Naive B cell (primary cell): Measurements from ENCODE around the gene ZDHHC7. TPM values are rescaled to one million over a fixed set of nuclear protein-coding genes. Genes with fewer than 3 reads are reported as not detected.
"Not testable (repeated sequence)": the region's sequence is repeated elsewhere in the genome, so short reads cannot be mapped to it uniquely, and the experiment has no call there.

Experiments used
- ATAC-seq, 2 donors: fragments of 150-1000 bp; cut with Tn5 transposase; 2 replicates each; pipeline ENCODE4 v1.10.0; 2021; ENCODE audit warnings: low read depth in 2 of 2, mild to moderate bottlenecking in 2 of 2, moderate library complexity in 2 of 2
- DNase-seq: peaks from one replicate; pipeline ENCODE4 v3.0.0; 2022
- H3K27ac Mint-ChIP-seq, 6 donors: one replicate each; pipeline ENCODE4 v1.8.0; 2020 to 2022; ENCODE audit warnings: mild to moderate bottlenecking in 6 of 6, mixed read lengths in 6 of 6, moderate library complexity in 5 of 6, inconsistent platforms in 2 of 6
- H3K27me3 Mint-ChIP-seq, 3 donors: one replicate each; pipeline ENCODE4 v1.8.0; 2021 to 2022; ENCODE audit warnings: mixed read lengths in 3 of 3, mild to moderate bottlenecking in 1 of 3
- H3K36me3 Mint-ChIP-seq, 2 donors: one replicate each; pipeline ENCODE4 v1.8.0; 2020 to 2022; ENCODE audit warnings: mixed read lengths in 2 of 2, inconsistent platforms in 1 of 2, mild to moderate bottlenecking in 1 of 2
- H3K4me1 Mint-ChIP-seq, 3 donors: one replicate each; pipeline ENCODE4 v1.8.0; 2020 to 2022; ENCODE audit warnings: mixed read lengths in 3 of 3, inconsistent platforms in 1 of 3, mild to moderate bottlenecking in 1 of 3, moderate library complexity in 1 of 3
- H3K4me3 Mint-ChIP-seq, 8 donors: one replicate each; pipeline ENCODE4 v1.8.0; 2020 to 2022; ENCODE audit warnings: mild to moderate bottlenecking in 8 of 8, mixed read lengths in 8 of 8, moderate library complexity in 8 of 8, inconsistent platforms in 2 of 8
- H3K9me3 Mint-ChIP-seq, 7 donors: one replicate each; pipeline ENCODE4 v1.8.0; 2020 to 2022; ENCODE audit warnings: mixed read lengths in 7 of 7, mild to moderate bottlenecking in 5 of 7, inconsistent platforms in 2 of 7, moderate library complexity in 1 of 7
- polyA plus RNA-seq, 6 donors: library from polyadenylated mRNA; unstranded; fragments of 300-500 nt; fragmentation: Illumina TruSeq; gene quantifications; one replicate each; pipeline ENCODE4 v1.2.3, GENCODE V29; 2021; ENCODE audit warnings: low read depth in 6 of 6

Gene ZDHHC7
- polyA plus RNA-seq, 6 donors from 2014 or later = 29.5 to 41.4 (median 38.2) TPM

DNA sequence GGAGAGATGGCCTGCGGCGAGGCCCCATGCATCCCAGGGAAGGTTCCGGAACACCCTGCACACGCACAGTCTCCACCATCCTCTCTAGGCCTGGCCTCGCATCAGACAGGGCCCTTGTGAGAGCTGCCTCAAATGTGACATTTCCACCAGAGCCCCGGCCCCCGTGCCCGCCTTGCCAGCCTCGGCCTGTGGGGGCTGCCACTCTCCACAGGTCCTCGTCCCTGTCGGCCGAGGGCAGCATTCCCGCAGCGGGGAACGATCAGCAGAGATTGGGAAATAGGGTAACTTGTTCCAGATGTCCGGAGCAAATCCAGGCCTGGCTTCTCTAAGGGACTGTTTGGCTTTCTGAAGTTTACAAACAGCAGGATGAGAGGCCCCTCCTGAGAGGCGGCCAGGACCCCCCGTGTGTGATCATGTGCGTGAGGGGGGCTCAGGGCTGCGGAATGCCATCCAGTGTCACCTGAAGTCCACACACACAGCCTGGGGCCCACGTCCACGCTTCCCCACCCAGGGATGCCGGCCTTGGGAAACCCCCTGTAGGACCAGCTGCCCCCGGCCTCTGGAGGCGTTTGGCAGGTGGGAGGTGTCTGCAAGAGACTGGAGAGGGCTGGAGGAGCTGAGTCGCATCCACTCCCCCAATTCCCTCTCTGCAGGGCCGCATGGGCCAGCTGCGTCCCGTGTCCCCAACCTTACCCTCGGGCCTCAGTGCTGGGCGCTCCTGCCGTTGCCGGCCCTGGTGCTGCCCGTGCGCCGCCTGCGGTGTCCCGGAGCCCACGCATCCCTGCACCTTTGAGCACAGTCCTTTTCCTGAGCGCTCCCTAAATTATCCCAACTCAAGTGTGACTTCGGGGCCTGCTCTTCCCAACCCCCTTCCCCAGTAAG is 70.4 kb downstream of the ZDHHC7 start:
- ATAC-seq = no peak
- Mint-ChIP-seq H3K9me3 (peaks cover 0 to 5% (median 2%) of the 10 kb centered on the region in 7 donors), H3K36me3 (no peaks in the 10 kb centered on the region), H3K4me1 (no peaks in the 10 kb centered on the region), H3K27ac (no peak overlapping the region), H3K4me3 (no peak overlapping the region), H3K27me3 (peaks cover 7 to 15% (median 10%) of the 10 kb centered on the region in 3 donors)
- DNase-seq = no peak

DNA sequence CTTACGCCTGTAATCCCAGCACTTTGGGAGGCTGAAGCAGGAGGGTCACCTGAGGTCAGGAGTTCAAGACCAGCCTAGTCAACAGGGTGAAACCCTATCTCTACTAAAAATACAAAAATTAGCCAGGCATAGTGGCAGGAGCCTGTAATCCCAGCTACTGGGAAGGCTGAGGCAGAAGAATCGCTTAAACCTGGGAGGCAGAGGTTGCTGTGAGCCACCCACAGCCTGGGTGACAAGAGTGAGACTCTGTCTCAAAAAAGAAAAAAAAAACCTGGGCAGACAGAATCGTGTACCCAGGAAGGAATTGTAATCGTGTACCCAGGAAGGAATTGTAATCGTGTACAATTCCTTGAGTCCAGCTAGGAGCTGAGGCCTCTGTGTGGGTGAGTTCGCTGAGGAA is 72.7 kb downstream of the ZDHHC7 start:
- peaks cover 7 to 15% (median 10%) of the 10 kb centered on the region in 3 donors for H3K27me3 Mint-ChIP-seq
- H3K4me1 Mint-ChIP-seq, ATAC-seq, H3K36me3 Mint-ChIP-seq, H3K9me3 Mint-ChIP-seq, DNase-seq, H3K4me3 Mint-ChIP-seq, H3K27ac Mint-ChIP-seq: not testable (repeated sequence)

DNA sequence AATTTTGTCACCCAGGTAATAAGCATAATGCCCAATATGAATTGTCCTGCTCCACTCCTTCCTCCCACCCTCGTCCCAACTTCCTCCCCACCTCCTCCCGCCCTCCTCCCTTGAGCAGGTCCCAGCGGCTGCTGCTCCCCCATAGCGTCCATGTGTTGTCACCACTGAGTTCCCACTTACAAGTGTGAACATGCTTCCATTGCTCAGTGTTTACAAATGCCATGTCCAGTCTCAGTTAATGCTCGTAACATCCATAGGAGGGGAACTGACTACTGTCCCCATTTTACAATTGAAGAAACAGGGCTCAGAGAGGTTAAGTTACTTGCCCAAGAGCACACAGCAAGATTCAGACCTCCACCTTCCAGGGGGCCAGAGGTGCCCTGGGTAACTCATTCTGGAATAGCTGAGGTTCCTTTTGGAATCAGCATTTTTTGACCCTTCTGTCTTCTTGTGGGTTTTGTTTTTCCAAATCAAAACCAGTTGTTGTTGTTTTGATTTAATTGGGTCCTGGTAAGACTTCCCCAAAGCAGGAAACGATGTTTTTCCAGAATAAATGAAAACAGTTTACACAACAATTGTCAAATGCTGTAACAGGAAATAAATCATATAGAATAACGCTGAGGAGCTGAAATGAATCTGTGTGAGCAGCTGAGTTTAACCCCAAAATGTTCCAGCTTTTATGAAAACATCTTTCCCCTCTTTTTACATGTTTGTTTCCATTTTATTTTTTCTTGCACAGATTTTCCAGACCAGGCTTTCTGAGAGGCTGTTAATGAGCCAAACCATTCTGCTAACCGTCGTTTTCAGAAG is 73.9 kb downstream of the ZDHHC7 start:
- ATAC-seq (no peak), DNase-seq (no peak)
- H3K27me3 Mint-ChIP-seq = peaks cover 7 to 12% (median 9%) of the 10 kb centered on the region in 3 donors
- no peak overlapping the region for H3K27ac Mint-ChIP-seq
- peaks cover 0 to under 1% (median 0%) of the 10 kb centered on the region in 3 donors for H3K4me1 Mint-ChIP-seq
- no peaks in the 10 kb centered on the region for H3K9me3 Mint-ChIP-seq
- H3K36me3 Mint-ChIP-seq = no peaks in the 10 kb centered on the region
- H3K4me3 Mint-ChIP-seq = no peak overlapping the region

DNA sequence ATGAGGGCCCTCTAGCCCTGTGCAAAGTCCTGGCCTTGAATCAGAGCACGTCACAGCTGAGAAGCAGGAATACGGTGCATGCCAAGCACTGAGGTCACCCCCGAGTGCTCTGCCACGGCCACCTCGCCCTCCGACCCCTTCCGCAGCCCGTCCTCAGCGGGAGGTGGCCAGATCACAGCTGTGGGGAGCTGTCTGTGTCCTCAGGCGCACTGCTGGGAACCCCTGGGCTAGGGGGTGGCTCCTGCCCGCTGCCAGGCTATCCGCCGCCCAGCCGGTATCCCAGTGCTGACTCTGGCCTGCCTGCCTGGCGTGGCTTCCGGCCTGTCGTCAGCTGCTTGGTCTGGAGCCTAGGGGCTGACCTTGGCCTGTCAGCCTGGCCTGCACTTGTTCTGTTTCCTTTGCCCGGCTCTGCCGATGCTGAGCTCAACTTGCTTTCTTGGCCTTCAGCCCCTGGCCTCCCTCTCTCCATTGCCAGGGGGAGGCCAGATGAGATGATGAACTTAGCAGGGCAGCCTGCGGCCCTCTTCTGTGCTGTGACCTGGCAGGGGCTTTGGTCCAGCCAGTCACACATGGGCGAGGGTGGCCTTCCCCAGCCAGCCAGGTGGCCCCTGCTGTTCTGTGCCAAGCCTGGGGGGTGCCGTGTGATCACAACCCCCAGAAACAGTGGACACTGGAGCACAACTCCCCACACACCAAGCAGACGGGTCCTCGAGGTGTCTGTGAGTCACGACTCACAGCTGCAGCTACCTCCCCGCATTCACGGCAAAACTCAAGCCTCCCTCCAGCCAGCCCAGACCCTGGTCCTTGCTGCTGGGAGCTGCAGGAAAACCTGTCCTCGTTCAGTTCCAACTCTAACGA is 77.3 kb downstream of the ZDHHC7 start:
- Mint-ChIP-seq H3K9me3 (peaks cover 0 to 5% (median 0%) of the 10 kb centered on the region in 7 donors), H3K4me1 (peaks cover 3 to 10% (median 5%) of the 10 kb centered on the region in 3 donors), H3K4me3 (no peak overlapping the region), H3K36me3 (no peaks in the 10 kb centered on the region), H3K27ac (no peak overlapping the region), H3K27me3 (peaks cover 0 to 8% (median 7%) of the 10 kb centered on the region in 3 donors)
- ATAC-seq (no peak), DNase-seq (no peak)

DNA sequence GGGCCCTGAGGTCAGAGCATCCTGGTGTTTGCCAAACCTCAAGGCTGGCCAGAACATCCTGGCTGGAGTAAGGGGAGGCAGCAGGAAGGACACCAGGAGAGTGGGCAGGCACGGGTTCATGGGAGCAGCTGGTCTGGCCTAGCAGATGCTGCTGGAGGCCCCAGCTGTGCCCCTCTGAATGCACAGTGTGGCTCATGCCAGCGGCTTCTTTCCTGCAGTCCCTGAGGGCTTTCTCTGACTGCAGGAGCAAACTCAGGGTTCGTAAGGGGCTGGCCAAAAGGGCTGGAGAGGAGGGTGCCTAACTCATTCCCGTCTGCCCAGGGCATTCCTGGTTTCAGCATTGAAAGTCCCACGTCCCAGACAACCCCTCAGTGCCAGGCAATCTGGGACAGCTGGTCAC is 78.7 kb downstream of the ZDHHC7 start:
- Mint-ChIP-seq H3K4me1 (peaks cover 3 to 10% (median 5%) of the 10 kb centered on the region in 3 donors), H3K36me3 (no peaks in the 10 kb centered on the region), H3K4me3 (no peak overlapping the region), H3K9me3 (peaks cover 0 to 5% (median 0%) of the 10 kb centered on the region in 7 donors), H3K27ac (peak overlapping the region in 1 of 6 donors; percentile 54), H3K27me3 (peaks cover 0 to 8% (median 5%) of the 10 kb centered on the region in 3 donors)
- ATAC-seq (no peak), DNase-seq (no peak)

DNA sequence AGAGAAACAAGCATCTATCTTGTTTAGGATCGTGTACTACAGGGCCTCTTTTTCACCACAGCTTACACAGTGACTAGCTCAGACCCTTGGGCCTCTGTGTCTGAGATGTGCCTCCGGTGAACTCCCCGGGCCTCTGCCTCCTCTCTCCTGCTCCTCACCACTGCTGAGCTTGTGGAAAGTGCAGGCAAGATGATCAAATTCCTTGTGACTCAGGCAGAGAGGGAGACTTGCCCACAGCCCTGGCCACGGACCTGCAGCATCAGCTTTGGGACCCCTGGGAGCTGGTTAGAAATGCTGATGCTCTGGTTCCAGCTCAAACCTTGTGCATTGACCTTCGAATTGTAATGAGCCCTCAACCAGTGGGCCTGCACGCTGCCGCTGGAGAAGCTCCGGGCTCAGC is 79.8 kb downstream of the ZDHHC7 start:
- ATAC-seq = no peak
- Mint-ChIP-seq H3K4me1 (peaks cover 3 to 10% (median 5%) of the 10 kb centered on the region in 3 donors), H3K36me3 (no peaks in the 10 kb centered on the region), H3K9me3 (peaks cover 0 to 5% (median 0%) of the 10 kb centered on the region in 7 donors), H3K4me3 (no peak overlapping the region), H3K27me3 (peaks cover 0 to 8% (median 0%) of the 10 kb centered on the region in 3 donors), H3K27ac (peak overlapping the region in 1 of 6 donors; percentile 52)
- DNase-seq = no peak

DNA sequence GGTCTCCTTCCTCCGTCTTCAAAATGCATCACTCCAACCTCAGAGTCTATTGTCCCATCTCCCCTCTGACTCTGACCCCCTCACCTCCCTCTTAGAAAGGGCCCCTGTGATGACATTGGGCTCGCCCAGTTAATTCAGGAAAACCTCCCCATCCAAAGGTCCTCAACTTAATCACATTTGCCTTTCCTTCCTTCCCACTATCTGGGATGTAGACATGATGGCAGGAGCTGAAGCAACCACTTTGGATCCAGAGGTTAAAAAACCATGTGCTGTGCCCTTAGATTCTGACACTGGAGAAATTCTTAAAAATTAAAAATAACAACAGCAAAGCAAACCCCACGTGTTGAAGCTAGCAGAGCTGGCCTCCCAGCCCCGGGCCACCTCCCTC is 80.2 kb downstream of the ZDHHC7 start:
- Mint-ChIP-seq H3K27me3 (peaks cover 0 to 8% (median 0%) of the 10 kb centered on the region in 3 donors), H3K27ac (peak overlapping the region in 2 of 6 donors; percentile 52 to 81)

DNA sequence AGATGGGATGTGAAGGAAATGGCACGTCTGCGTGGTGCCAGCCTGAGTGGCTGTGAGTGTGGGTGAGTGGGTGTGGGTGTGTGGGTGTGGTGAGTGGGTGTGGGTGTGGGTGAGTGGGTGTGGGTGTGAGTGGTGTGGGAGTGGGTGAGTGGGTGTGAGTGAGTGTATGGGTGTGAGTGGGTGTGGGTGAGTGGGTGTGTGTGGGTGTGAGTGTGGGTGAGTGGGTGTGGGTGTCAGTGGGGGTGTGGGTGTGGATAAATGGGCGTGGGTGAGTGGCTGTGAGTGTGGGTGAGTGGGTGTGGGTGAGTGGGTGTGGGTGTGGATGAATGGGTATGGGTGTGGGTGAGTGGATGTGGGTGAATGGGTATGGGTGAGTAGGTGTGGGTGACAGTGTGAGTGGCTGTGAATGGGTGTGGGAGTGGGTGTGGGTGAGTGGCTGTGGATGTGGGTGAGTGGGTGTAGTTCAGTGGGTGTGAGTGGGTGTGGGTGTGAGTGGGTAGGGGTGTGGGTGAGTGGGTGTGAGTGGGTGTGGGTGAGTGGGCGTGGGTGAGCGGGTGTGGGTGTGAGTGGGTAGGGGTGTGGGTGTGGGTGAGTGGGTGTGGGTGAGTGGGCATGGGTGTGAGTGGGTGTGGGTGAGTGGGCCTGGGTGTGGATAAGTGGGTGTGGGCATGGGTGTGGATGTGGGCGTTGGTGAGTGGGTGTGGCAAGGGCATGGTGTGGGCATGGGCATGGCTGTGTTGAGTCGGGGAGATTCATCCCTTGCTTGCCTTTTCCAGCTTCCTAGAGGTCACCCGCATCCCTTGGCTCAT is 80.8 kb downstream of the ZDHHC7 start:
- Mint-ChIP-seq H3K4me3 (no peak overlapping the region), H3K4me1 (peaks cover 3 to 10% (median 5%) of the 10 kb centered on the region in 3 donors), H3K27ac (no peak overlapping the region), H3K9me3 (peaks cover 0 to 5% (median 0%) of the 10 kb centered on the region in 7 donors), H3K27me3 (peaks cover 0 to 8% (median 0%) of the 10 kb centered on the region in 3 donors), H3K36me3 (no peaks in the 10 kb centered on the region)
- ATAC-seq = no peak
- no peak for DNase-seq

More for the DNA sequence above, 80.2 kb downstream of the ZDHHC7 start:
- Mint-ChIP-seq H3K4me1 (peaks cover 3 to 10% (median 5%) of the 10 kb centered on the region in 3 donors), H3K9me3 (peaks cover 0 to 5% (median 0%) of the 10 kb centered on the region in 7 donors), H3K36me3 (no peaks in the 10 kb centered on the region), H3K4me3 (no peak overlapping the region)
- DNase-seq = no peak
- no peak for ATAC-seq

DNA sequence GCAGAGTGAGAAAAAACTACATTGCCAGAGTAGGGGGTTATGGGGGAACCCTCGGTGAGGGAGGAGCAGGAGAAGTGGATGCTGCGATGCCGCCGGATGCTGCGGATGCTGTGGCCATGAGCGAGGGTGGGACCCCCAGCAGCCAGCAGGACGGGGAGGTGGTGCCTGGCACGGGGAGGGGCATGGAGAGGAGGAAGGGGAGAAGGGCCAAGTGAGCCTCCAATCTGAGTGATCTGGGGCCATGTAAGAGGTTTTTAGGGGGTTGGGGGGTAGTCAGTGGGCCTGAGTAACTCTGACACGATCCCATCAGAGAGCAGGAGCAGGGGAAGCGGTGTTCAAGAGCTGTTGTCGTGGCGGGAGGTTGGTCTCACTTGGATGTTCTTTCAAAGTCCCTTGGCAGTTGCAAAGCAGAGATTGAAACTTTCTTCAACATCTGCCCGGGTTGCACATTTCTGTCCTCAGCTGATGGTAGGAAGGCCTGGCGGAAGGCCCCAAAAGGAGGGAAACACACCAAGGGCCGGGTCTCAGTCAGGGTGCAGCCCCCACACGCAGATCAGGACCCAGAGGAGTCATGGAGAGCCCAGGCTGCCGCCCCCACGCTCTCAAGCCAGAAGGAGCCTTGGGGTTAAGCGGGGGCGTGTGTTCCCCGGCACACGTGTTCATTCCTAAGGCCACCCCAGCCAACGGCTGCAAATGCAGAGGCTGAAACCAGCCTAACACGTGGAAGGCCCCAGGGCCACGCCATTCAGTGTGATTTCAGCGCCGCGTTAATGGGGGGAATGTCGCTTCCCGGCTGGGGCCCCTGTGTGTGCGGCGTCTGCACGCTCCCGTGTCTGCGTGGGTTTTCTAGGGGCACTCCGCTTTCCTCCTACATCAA is 81.7 kb downstream of the ZDHHC7 start:
- Mint-ChIP-seq H3K27ac (peak overlapping the region in 5 of 6 donors; percentile 16 to 87 (median 39)), H3K4me3 (no peak overlapping the region), H3K9me3 (peaks cover 0 to 5% (median 0%) of the 10 kb centered on the region in 7 donors), H3K4me1 (peaks cover 3 to 13% (median 5%) of the 10 kb centered on the region in 3 donors), H3K27me3 (peaks cover 0 to 10% (median 0%) of the 10 kb centered on the region in 3 donors), H3K36me3 (no peaks in the 10 kb centered on the region)
- DNase-seq (no peak), ATAC-seq (no peak)

DNA sequence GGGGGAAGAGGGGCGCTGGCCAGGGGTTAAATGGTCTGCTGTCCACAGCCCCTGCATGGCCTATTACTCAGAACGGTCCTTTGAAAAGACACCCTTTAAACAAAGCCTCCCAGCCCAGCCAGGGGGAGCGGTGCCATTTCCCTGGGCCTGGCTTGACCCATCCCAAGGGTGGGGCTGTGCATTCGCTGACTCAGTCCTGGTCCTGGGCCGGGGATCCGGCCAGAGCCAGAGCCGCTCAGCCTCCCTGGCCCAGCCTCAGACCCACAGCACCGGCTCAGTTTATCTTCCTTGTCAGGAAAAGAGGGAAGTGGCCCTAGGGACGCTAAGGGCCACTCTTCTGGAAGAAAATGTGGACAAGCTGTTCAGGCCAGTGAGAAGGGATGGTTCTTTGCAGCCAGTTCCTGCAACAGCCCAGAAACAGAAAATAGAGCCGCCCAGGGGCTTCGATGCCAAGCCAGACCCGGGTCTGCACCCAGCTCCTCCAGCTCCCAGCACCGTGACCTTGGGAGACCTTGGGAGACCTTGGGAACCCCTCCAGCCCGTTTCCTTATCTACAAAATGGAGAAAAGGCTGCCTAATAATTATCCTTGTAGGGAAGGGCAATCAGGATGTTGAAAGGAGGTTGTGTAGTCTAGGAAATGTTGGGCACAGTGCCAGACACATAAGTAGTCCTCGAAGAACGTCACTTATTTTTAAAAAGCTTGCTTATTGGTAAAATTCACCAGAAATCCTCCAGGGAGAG is 82.5 kb downstream of the ZDHHC7 start:
- Mint-ChIP-seq H3K4me1 (peaks cover 3 to 13% (median 5%) of the 10 kb centered on the region in 3 donors), H3K9me3 (peaks cover 0 to 5% (median 0%) of the 10 kb centered on the region in 7 donors), H3K36me3 (no peaks in the 10 kb centered on the region), H3K4me3 (no peak overlapping the region), H3K27me3 (peaks cover 0 to 16% (median 0%) of the 10 kb centered on the region in 3 donors), H3K27ac (peak overlapping the region in 3 of 6 donors; percentile 16 to 87 (median 61))
- DNase-seq (no peak), ATAC-seq (no peak)
